Inflammatory macrophage (primary cell): Measurements from ENCODE around the gene NDUFV1.
"Not testable (repeated sequence)": the region's sequence is repeated elsewhere in the genome, so short reads cannot be mapped to it uniquely, and the experiment has no call there.

ENCODE experiments used
- DNase-seq, 2 donors: peaks; one replicate each; pipeline ENCODE4 v3.0.0-alpha.2; 2020 to 2022

NDUFV1 gene

DNA sequence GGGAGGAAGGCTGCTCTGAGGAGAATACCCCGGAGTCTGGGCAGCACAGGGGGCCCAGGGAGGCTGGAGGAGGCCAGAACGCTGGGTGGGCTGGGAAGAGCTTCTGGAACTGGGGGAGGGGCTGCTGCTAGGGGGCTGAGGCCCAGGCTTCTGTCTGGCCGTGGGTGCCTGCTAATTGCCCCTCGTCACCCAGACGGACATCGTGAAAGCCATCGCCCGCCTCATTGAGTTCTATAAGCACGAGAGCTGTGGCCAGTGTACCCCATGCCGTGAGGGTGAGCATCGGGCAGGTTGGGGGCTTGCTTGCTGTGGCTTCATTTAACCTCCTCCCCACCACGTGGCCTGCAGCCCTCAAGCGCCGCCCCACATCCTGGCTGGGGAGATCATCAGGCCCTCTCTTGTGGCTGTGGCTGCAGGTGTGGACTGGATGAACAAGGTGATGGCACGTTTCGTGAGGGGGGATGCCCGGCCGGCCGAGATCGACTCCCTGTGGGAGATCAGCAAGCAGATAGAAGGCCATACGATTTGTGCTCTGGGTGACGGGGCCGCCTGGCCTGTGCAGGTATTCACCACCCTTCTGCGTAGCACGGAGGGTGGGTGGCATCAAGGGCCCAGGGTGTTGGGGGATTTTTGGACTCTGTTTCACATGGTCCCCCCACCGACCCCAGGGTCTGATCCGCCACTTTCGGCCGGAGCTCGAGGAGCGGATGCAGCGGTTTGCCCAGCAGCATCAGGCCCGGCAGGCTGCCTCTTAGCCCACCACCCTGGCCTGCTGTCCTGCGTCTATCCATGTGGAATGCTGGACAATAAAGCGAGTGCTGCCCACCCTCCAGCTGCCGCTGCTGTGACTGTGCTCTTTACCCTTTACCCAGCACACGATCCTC, 5.2 kb downstream of the NDUFV1 start:
- DNase-seq: no peak

- DNase-seq: no peak
These were observed 6.0 kb downstream of the NDUFV1 start for GRCh38 chr11:67612751-67613150.

DNA sequence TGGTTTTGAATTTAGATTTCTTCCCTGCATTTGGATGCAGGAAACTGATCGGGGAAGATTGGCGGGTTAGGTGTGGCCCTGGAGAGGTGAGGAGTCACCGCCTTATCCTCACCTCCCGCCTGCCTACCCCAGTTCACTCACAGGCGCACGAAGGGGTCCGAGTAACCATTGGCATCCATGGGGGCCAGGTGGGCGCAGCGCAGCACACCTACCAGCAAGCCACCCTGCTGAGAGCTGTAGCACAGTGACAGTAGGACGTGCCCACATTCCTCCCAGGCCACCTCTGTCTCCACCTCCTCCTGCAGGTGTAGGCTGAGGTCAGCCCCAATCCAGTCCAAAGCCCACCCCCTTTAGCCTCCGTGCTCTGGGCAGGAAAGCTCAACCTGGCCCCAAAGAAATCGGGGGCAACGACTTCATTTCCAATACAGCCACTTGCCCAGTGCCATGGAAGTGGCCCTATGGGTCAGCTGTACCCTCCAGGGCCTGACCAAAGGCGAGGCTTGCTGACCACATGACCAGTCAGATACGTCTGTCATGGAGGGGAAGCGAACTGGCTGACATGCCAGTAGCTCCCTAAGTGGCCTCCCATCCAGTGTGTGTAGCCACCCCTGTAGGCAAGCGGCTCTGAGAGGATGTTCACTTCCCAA, 6.7 kb downstream of the NDUFV1 start:
- DNase-seq: peak in 1 of 2 donors; percentile 17

DNA sequence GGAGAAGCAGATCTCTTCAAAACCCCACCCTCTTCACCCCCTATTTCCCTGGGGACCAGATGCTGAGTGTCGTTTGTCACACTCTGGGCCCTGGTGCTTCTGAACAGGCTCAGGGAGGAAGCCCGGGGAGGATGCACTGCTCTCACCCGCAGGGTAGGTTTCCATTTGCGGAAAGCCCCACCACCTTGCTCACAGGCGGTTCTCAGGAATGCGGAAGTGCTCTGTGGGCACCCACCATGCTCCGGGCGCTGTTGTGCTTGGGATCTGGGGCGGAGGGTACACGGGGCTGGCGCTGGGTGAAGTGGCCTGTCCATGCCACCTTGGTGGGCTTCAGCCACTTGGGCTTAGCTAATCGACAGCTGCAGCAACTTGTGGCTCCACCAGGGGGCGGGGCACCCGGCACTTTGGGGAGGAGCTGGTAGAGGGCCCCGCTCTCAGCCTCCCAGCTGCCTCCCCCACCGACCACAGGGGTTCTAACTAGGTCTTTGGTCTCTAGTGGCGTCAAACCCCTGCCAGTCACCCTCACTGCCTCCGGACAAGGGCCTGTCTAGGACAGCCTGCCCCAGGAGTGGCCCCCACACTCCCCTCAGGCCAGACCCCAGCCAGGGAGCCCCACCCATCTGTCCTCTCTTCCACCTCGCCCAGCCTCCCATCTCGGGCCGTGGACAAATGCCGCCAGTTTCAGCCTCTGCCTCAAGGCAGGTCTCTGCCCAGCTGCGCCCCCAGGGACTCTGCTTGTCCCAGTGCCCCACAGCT, 7.4 kb downstream of the NDUFV1 start:
- peak; percentile 53 to 69 for DNase-seq

DNA sequence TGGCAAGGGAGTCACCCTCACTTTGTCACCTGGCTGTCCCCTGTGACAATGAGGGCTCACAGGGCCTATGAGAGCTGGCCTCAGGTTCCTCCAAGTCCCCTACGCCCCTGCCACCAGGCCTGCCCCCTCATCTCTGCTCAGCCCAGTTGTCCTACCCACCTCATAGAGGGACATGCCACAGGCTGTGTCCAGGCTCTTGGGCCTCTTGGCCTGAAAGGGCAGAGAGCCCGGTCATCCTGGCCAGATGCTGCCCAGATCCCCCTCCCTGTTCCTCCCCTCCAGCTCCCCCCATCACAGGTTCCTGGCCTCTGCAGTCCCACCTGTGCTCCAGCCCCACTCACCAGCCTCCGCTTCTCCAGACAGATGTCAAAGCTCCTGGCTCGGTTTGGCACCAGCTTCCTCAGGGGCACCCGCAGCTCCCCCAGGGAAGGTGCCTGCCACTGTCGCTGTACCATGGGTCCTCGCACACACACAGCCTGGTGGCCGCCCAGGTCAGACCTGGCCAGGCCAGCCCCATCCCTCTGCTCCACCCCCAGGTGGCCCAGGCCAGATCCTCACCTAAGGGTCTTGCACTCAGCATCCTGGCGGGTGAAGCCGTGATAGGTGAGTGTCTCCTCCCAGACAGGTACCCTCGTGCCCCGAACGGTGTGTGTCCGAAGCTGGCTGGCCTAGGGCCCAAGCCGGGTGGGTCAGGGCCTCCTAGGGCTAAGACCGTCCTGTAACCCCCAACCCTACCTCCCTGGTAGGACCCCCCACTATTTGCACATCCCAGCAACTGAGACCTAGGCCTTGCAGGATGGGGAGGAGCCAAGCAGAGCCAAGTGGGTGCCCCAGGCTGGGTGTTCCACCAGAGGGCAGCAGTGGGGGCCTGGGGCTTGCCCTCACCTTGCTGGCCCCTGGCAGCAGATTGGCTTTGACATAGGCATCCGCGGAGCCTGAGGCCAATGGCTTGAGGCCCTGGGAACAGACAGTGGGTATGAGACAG, 8.3 kb downstream of the NDUFV1 start:
- DNase-seq: peak; percentile 10 to 33

DNA sequence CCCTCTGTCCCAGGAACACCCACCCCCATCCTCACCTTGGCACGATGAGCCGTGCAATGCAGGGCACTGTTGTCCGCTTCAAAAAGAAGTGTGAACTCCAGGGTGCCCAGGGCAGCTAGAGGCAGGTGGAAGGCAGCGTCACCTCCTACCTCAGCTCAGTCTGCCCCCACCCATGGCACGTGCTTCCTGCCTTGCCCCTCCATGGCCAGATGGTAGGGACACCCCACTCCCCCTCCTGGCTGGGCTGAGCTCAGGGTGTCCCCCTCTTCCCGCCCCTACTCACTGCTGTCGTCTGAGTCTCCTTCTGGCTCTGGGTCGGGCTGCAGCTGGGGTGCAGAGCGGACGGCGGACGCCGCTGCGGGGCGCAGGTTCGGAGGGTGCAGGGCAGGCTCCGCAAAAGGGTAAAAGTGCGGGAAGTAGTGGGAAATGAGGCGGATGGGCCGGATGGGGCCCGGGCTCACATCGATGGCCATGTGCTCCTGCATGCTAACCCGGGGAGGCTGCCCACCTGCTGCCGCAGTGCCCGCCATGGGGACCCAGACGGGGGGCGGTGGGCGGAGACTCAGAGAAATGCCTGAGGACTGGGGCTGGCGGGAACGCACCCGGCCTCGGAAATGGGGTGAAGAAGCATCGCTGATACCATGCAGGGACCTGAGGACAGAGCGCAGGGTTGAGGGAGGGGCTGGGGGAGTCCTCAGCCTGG, 9.1 kb downstream of the NDUFV1 start:
- DNase-seq: no peak

- no peak for DNase-seq
These were observed 9.9 kb downstream of the NDUFV1 start for GRCh38 chr11:67616431-67617242.

- no peak for DNase-seq
These were observed 10.7 kb downstream of the NDUFV1 start for GRCh38 chr11:67617243-67617953.

GRCh38 chr11:67618901-67619659, 12.3 kb downstream of the NDUFV1 start:
- not testable (repeated sequence) for DNase-seq

- DNase-seq: not testable (repeated sequence)
These were observed 13.2 kb downstream of the NDUFV1 start for GRCh38 chr11:67619683-67620618.

GRCh38 chr11:67620621-67621020, 13.9 kb downstream of the NDUFV1 start:
- DNase-seq: not testable (repeated sequence)

DNA sequence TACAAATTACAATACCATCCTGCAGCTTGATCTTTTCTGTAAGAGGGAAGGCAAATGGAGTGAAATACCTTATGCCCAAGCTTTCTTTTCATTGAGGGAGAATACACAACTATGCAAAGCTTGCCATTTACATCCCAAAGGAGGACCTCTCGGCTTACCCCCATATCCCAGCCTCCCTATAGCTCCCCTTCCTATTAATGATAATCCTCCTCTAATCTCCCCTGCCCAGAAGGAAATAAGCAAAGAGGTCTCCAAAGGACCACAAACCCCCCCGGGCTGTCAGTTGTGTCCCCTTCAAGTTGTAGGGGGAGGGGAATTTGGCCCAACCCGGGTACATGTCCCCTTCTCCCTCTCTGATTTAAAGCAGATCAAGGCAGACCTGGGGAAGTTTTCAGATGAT, 15.2 kb downstream of the NDUFV1 start:
- not testable (repeated sequence) for DNase-seq

GRCh38 chr11:67622905-67623304, 16.2 kb downstream of the NDUFV1 start:
- not testable (repeated sequence) for DNase-seq

DNA sequence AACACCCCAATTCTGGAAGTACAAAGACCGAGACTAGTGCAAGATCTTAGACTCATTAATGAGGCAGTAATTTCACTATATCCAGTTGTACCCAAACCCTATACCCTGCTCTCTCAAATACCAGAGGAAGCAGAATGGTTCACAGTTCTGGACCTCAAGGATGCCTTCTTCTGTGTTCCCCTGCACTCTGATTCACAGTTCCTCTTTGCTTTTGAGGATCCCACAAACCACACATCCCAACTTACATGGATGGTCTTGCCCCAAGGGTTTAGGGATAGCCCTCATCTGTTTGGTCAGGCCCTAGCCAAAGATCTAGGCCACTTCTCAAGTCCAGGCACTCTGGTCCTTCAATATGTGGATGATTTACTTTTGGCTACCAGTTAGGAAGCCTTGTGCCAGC, 17.1 kb downstream of the NDUFV1 start:
- not testable (repeated sequence) for DNase-seq

DNA sequence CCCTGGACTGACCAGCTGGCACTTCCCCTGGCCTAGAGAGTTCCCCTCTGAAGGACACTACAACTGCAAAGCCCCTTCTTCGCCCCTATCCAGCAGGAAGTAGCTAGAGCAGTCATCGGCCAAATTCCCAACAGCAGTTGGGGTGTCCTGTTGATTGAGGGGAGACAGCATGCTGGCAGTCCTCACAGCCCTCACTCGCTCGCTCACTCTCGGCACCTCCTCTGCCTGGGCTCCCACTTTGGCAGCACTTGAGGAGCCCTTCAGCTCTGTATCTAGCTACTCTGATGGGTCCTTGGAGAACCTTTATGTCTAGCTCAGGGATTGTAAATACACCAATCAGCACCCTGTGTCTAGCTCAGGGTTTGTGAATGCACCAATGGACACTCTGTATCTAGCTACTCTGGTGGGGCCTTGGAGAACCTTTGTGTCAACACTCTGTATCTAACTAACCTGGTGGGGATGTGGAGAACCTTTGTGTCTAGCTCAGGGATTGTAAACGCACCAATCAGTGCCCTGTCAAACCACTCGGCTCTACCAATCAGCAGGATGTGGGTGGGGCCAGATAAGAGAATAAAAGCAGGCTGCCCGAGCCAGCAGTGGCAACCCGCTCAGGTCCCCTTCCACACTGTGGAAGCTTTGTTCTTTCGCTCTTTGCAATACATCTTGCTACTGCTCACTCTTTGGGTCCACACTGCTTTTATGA, 19.5 kb downstream of the NDUFV1 start:
- DNase-seq: not testable (repeated sequence)

- no peak for DNase-seq
These were observed 20.2 kb downstream of the NDUFV1 start for GRCh38 chr11:67626970-67627369.

DNA sequence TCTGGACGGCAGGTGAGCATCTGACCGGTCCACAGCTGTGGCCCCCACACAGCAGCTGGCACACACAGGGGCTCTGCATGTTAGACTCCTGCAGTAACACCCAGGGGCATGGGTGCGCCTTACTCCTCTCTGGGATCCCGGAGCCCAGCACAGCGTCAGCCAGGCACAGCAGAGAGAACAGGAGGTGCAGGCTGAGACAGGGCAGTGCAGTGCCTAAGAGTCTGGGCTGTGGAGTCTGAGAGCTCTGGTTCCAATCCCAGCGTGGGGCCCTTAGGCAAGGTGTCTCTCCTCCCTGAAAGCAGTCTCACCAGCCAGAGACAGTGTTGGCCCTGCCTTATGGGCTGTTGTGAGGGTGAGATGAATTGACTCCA, 20.7 kb downstream of the NDUFV1 start:
- no peak for DNase-seq
